NCI-H526 (cell line): ENCODE results near the gene LDLRAD4.

Experiments
- DNase-seq, 2 experiments: peaks; one replicate each; lab custom pipeline; 2025; lab: John Stamatoyannopoulos, UW

Gene LDLRAD4

GRCh38 chr18:13598591-13598990, 380.0 kb downstream of the LDLRAD4 start:
- no peak for DNase-seq

- no peak for DNase-seq
Measured at GRCh38 chr18:13599031-13599430, 380.5 kb downstream of the LDLRAD4 start.

GRCh38 chr18:13603304-13604019, 384.9 kb downstream of the LDLRAD4 start:
- DNase-seq = no peak

- DNase-seq = no peak
Measured at GRCh38 chr18:13604786-13605185, 386.2 kb downstream of the LDLRAD4 start.

- DNase-seq = no peak
Measured at GRCh38 chr18:13605477-13605876, 386.9 kb downstream of the LDLRAD4 start.

GRCh38 chr18:13605901-13606300, 387.3 kb downstream of the LDLRAD4 start:
- no peak for DNase-seq

- no peak for DNase-seq
Measured at GRCh38 chr18:13606604-13607254, 388.2 kb downstream of the LDLRAD4 start.

GRCh38 chr18:13608024-13608562, 389.5 kb downstream of the LDLRAD4 start:
- DNase-seq = peak; percentile 25 to 46

- DNase-seq = no peak
Measured at GRCh38 chr18:13608791-13609532, 390.4 kb downstream of the LDLRAD4 start.

- no peak for DNase-seq
Measured at GRCh38 chr18:13610555-13611141, 392.1 kb downstream of the LDLRAD4 start.

- DNase-seq = no peak
Measured at GRCh38 chr18:13611142-13611600, 392.6 kb downstream of the LDLRAD4 start.

- peak; percentile 56 to 76 for DNase-seq
Measured at GRCh38 chr18:13611601-13612195, 393.1 kb downstream of the LDLRAD4 start.

- DNase-seq = peak; percentile 56 to 76
Measured at GRCh38 chr18:13612196-13612997, 393.8 kb downstream of the LDLRAD4 start.

GRCh38 chr18:13613099-13613498, 394.5 kb downstream of the LDLRAD4 start:
- no peak for DNase-seq

- peak; percentile 77 to 86 for DNase-seq
Measured at GRCh38 chr18:13613591-13614501, 395.3 kb downstream of the LDLRAD4 start.

GRCh38 chr18:13614641-13615288, 396.2 kb downstream of the LDLRAD4 start:
- DNase-seq = no peak

GRCh38 chr18:13615432-13615861, 396.9 kb downstream of the LDLRAD4 start:
- DNase-seq = no peak

GRCh38 chr18:13616041-13616440, 397.5 kb downstream of the LDLRAD4 start:
- DNase-seq = no peak

- no peak for DNase-seq
Measured at GRCh38 chr18:13616525-13617035, 398.0 kb downstream of the LDLRAD4 start.
